ENCODE results near the gene CCDC30.
"Not testable (repeated sequence)": the region's sequence is repeated elsewhere in the genome, so short reads cannot be mapped to it uniquely, and the experiment has no call there.

Gene CCDC30

GRCh38 chr1:42469727-42470126 is 6.6 kb downstream of the CCDC30 start:
- ChIA-PET CTCF (no interaction called here), POLR2A (no interaction called here)
- no peak for TF ChIP-seq CTCF (IDR thresholded peaks at IDR 0.05; ENCODE audit: insufficient read depth, low read length, missing control alignments)

GRCh38 chr1:42476605-42477004 is 13.5 kb downstream of the CCDC30 start:
- no peak for DNase-seq (ENCODE audit: low read depth, low spot score)
- H3K4me3 ChIP-seq (ENCODE audit: low read depth, low read length) = no peak overlapping the region
- CTCF ChIA-PET = interaction anchor here (0.6 to 0.7 kb wide), 2 partner anchors 9 to 117 kb away, joined by 3 to 4 read pairs; no protein-coding TSS in a partner anchor

More at GRCh38 chr1:42469727-42470126, 6.6 kb downstream of the CCDC30 start:
- no peak overlapping the region for H3K4me3 ChIP-seq (ENCODE audit: low read depth, low read length)
- no peak for DNase-seq (ENCODE audit: low read depth, low spot score)

GRCh38 chr1:42477354-42477753 is 14.3 kb downstream of the CCDC30 start:
- CTCF ChIA-PET; DNase-seq (ENCODE audit: low read depth, low spot score); H3K4me3 ChIP-seq (ENCODE audit: low read depth, low read length); POLR2A ChIA-PET: not testable (repeated sequence)

More at GRCh38 chr1:42476605-42477004, 13.5 kb downstream of the CCDC30 start:
- TF ChIP-seq CTCF (IDR thresholded peaks at IDR 0.05; ENCODE audit: insufficient read depth, low read length, missing control alignments) = no peak
- POLR2A ChIA-PET = no interaction called here

- TF ChIP-seq CTCF (IDR thresholded peaks at IDR 0.05; ENCODE audit: insufficient read depth, low read length, missing control alignments) = no peak
- CTCF ChIA-PET = no interaction called here
- no peak overlapping the region for H3K4me3 ChIP-seq (ENCODE audit: low read depth, low read length)
- no peak for DNase-seq (ENCODE audit: low read depth, low spot score)
- POLR2A ChIA-PET = no interaction called here
These were observed 14.7 kb downstream of the CCDC30 start for GRCh38 chr1:42477775-42478174.

- no peak for TF ChIP-seq CTCF (IDR thresholded peaks at IDR 0.05; ENCODE audit: insufficient read depth, low read length, missing control alignments)
- ChIA-PET POLR2A (no interaction called here), CTCF (no interaction called here)
- no peak overlapping the region for H3K4me3 ChIP-seq (ENCODE audit: low read depth, low read length)
- no peak for DNase-seq (ENCODE audit: low read depth, low spot score)
These were observed 16.5 kb downstream of the CCDC30 start for GRCh38 chr1:42479621-42480020.

GRCh38 chr1:42480921-42481320 is 17.8 kb downstream of the CCDC30 start:
- no peak overlapping the region for H3K4me3 ChIP-seq (ENCODE audit: low read depth, low read length)
- POLR2A ChIA-PET = no interaction called here
- no peak for TF ChIP-seq CTCF (IDR thresholded peaks at IDR 0.05; ENCODE audit: insufficient read depth, low read length, missing control alignments)
- CTCF ChIA-PET = no interaction called here
- DNase-seq (ENCODE audit: low read depth, low spot score) = no peak

GRCh38 chr1:42482635-42483153 is 19.6 kb downstream of the CCDC30 start:
- POLR2A ChIA-PET = no interaction called here
- TF ChIP-seq CTCF (IDR thresholded peaks at IDR 0.05; ENCODE audit: insufficient read depth, low read length, missing control alignments) = no peak
- DNase-seq (ENCODE audit: low read depth, low spot score) = no peak
- H3K4me3 ChIP-seq (ENCODE audit: low read depth, low read length) = no peak overlapping the region
- CTCF ChIA-PET = no interaction called here

All from AG04449 (cell line).